Measurements from ENCODE around the gene FBXW9.

- TF ChIP-seq CTCF (IDR thresholded peaks at IDR 0.05) (no peak), EP300 (IDR thresholded peaks at IDR 0.05) (no peak), POLR2A (IDR thresholded peaks at IDR 0.05) (no peak)
These were observed 450 bp downstream of the FBXW9 start for GRCh38 chr19:12695997-12696365.
